IPS-NIHi11 (cell line): ENCODE measurements around the gene CITED1.

Experiments
- DNase-seq: peaks from one replicate; pipeline ENCODE4 v3.0.0; 2012; ENCODE audit warnings: mixed read lengths, low spot score

CITED1 gene

DNA sequence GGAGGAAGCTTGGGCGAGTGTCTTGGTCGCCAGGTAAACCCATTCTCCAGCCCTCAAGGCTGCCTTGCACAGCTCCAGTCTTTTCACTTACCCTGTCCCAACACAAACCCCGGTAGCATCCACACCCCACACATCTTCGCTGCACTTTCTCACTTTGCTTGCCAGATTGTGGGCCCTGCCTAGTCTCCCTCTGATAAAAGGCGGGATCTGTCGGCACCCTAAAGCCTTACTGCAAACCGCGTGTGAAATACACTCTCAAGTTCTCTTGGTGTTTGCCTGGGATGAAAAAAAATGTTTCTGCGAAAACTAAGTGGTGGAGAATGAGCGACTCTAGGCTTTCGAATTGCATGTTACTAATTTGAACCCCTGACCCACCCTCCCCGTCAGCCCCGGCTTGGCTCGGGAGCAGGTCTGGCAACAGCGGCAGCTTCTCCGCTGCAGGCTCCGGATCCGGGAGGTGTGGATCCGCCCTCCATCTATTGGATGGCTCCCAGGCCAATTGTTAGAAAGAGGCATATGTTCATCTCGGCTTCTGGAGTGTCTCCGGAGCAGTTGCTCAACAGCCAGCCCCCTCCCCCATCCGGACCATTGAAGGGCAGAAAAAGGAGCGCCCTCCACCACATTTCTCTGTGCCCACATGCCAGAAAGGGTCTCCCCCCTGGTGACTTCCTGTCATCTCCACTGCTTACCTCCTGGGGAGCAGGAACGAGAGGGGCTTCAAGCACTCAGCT, 3.0 kb upstream of the CITED1 start:
- DNase-seq: peak; percentile 61

DNA sequence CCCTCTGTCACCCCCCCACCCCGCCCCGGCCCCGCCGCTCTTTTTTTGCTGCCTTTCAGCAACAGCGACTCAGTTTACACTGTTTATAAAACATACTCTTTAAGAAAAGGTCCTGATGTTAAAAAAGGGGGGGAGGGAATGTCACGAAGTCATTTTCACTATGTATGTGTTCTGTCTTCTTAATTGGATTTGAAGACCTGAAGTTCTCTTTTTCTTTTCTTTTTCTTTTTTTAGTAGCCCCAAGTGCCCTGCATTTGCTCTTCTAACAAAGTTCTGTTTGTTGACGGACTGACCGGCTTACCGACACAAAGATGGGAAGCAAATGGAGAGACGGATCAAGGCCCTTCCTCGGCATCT, 2.5 kb upstream of the CITED1 start:
- DNase-seq: no peak

DNA sequence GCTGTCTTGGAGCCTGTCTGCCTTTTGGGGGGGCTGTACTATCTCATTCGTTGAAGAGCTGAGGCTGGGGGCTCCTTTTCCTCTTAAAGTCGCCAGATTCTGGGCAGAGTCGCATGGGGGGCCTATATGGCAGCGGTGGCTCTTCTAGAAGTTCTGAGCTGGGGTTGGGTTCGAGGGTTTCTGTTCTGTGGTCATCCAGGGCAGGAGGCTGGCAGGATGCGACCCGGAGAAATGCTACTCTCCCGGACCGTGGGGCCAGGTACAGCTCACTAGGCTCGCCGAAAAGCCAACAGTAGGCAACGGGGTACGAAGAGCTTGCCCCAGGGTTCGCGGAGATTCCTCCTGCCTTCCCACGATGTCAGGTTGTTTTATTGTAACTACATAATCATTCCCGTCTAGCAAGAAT, 1.9 kb upstream of the CITED1 start:
- DNase-seq: no peak

DNA sequence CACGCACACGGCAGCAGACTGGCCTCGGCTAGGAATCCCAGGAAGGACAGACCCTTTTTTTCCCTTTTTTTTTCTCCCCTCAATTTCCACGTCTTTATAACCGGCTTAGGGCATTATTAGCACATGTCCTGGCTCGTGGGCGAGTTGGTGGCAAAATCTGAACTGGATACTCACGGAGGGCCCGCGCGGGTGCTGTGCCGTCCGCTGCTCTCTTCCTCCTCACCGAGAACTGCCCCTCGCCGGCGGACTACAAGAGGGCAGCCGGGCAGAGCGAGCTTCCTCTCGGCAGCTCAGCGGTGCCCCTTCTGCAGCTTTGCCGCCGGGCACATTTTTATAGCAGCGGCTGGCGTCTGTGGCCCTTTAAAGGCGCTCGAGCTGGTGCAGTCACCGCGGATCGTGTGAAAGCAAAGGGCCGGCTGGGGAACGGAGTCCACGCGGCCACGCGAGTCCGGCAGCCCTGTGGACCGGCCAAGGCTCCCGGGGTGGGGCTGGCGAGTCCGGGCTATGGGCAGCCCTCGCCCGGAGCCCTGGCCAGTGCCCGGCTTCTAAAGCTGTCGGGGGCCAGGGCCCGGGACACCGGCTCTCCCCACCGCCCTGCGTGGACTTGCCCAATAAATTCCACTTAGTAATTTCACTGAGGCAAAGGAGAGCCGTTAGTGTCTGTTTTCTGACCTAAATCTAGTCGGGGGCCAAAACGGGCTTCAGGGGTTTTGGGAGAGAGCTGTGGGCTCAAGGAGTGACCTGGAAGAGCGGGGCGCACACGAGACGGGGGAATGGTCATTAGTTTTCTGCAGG, 1.3 kb upstream of the CITED1 start:
- peak; percentile 55 for DNase-seq

DNA sequence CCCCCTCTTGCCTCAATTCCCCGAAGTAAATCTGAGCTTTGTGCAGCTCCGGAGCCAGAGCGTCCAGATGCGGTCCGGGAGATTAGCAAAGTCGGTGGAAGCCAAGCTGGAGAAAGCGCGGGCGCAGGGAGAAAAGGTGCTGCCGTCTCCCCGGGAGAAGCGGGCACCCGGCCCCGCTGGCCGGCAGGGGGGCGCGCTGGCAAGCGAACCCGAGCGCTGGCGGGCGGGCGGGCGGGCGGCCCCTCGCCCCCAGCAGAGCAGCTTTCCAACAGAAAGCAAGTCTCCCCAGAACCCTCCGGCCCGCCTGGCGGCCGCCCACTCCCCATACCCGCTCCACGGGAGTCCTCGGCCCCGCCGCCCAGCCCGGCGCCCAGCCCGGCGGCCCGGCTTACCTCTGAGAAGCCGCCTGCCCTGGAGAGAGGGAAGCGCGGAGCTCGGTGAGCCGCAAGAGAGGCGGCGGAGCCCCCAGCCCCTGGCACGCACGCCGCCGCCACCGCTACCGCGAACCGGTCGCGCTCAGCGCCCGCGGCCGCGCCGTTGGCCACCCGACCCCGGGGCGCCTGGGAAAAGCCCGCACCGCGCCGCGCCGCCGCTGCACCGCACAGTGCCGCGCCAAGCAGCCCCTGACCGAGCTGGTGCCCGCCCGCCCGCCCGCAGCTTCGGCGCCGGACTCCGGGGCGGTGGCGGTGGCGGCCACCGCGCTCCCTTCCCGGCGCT, 529 bp upstream of the CITED1 start:
- no peak for DNase-seq

DNA sequence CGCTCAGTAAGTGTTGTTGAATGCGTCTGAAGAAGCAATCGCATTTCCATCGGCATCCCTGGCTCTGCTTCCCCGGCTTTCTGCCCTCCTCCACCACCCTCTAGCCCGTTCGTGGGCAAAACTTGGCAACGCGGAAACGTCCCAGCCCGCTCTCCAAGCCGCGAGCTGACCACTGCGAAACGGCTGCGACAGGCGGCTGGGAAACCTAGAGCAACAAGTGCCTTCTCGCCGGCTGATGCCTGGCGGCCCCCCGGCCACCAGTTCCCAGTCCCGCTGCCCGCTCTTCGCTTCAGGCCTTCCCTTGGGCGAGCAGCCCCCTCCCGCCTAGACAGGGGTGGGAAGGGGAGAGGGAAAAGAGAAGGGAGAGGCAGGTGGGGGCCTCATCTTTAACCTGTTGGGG, 837 bp downstream of the CITED1 start:
- no peak for DNase-seq

DNA sequence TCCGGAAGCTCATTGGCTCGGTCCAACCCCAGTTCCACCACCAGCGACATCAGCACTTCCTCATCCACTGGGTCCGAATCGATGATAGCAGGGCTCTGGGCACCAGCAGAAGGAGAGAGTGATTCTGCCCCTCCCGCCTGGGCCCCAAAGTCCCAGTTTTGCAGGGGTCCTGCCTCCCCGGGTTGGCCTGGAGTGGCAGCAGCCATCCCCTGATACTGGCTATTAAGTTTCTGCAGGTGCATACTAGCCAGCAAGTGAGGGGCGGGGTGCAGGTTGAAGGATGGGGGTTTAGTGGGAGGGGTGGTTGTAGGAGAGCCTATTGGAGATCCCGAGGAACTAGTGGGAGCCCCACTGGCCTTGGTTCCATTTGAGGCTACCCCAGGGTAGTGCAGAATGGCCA, 3.9 kb downstream of the CITED1 start:
- DNase-seq: no peak

DNA sequence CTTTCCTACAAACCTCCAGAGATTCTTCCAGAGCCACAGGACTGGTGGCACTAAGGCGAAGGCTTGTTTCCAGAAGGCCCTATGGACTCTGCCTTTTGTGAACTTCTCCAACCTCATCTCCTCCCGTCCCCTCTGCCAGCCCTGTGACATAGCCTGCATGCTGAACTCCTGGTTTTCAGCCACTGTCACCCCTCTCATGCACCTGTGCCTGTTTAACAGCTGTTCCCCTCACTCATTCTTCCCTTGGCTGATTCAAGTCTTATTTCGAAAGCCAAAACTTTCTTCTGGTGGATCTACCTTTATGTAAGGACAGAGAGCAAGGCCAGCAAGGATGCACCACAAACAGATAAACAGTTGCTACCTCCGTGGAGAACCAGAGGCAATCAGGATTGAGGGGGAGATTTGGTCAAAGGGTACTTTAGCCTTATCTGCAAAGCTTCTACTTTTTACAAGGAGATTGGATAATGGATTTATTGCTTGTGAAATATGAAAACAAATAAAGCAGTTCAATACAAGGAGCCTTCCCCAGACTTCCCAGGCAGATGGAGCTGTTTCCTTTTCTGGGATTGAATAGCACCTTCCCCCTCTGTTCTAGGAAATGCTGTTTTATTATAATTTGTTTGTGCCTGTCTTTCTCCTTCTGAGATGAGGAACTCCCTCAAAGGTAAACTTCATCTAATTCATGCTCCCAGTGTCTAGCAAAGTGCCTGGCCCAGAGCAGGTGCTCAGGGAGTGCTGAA, 5.7 kb downstream of the CITED1 start:
- no peak for DNase-seq

DNA sequence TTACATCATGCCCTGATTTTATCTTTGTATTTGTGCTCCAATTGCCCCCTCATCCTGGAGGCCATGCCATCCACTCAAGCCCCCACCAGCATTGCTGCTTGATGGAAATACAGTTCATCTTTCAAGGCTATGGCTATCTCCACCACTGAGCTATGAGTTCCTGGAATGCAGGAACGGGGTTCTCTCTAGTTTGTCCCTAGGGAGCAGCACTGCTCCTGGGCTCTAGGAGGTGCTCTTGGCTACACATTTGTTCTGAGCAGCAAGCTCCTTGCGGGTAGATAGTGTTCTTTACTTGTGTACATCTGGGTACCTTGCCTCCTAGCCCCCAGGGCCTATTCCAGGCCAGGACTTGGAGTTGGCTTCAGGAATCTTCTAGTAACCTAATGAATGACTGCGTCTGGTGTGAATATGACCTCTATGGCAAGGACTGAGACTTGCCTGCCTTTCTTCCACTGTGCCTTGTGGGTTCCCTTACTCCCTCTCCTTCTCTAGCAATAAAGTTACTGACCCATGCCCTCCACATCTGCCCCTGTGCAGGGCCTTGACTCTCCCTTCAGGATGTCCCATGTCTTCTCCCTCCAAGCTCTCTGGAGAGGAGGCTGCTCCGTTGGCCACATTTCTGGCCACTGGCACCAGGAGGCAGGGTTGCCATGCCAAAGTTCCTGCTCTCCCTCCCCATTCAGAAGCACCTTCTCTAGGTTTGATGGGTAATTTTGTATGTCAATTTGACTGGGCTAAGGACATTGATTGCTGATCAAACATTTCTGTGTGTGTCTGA, 7.6 kb downstream of the CITED1 start:
- peak; percentile 47 for DNase-seq

DNA sequence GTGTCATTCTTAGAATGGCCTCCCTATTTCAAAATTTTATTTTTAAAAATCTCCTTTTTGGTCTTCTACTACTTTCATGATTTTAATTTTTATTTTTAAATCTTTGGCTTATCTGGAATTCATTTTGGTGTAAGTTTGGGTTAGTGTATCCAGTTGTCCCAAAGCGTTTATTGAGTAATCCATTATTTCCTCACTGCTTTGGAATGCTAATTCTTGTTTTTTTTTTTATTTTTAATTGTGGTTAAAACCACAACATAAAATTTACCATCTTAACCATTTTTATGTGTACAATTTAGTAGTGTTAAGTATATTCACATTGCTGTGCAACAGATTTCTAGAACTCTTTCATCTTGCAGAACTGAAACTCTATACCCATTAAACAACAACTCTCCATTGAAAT, 8.7 kb downstream of the CITED1 start:
- DNase-seq: no peak

DNA sequence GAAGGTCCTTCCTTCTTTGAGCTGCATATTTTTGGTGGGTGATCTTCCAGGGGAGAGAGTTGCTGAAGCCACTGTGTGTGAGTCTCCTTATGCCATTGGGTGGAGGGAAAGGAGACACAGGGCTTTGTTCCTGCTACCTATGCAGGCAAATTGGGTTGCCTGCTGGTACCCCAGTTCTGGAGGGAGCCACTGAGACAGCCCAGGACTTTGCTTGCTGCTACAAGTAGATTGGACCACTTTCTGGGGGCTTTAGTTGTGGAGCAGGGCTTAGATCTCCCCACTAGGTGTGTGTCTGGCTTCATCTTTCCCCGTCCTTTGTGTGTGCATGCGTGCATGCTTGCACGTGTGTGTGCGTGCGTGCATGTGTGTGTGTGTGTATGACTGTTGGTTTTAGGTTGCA, 10.0 kb downstream of the CITED1 start:
- DNase-seq: no peak

DNA sequence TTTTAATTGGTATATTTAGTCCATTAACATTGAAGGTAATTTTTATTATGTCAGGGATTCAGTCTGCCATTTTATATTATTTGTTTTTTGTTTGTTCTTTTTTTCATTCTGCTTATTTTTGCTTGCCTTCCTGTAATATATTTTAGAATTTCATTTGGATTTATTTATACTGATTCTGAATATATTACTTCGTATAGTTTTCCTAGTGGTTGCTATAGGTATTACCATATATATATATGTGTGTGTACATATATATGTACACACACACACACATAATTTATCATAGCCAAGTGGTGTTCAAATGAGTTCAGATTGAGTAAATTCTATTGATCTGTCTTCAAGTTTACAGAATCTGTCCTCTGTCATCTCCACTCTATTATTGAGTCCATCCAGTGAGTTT, 11.2 kb downstream of the CITED1 start:
- no peak for DNase-seq

DNA sequence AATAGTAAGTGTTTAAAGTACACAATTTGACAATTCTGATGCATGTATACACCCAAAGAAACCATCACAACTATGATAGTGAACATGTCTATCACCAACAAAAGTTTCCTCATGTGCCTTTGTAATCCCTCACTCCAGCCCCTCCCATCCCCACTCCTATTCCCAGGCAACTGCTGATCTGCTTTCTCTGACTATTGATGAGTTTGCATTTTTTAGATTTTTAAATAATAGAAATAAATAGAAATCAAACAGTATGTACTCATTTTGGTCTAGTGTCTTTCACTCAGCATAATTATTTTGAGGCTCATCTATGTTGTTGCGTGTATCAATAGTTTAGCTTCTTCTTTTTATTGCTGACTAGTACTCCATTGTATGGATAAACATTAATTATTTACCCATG, 23.4 kb downstream of the CITED1 start:
- DNase-seq: no peak

DNA sequence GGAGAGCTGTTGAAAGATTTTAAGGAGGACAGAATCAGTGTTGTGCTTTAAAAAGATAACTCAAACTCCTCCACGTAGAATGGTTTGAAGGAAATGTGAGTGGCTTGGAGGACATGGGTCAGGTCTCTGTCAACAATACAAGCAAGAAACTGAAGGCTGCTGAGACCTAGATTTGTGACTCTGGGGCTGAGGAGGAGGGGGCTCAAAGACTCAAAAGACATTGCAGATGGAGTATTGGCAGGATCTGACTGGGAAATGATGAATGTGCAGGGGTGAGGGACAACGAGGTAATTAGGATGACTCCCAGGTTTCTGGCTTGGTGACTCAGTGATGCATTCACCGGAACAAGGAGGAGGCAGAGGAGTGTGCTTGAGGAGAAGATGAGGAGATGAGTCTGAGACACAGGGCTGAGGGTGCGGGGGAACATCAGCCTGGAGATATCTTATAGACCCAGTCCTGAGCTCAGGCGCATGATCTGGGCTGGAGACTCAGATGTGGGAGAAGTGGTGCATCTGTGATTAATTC, 25.3 kb downstream of the CITED1 start:
- DNase-seq: no peak

DNA sequence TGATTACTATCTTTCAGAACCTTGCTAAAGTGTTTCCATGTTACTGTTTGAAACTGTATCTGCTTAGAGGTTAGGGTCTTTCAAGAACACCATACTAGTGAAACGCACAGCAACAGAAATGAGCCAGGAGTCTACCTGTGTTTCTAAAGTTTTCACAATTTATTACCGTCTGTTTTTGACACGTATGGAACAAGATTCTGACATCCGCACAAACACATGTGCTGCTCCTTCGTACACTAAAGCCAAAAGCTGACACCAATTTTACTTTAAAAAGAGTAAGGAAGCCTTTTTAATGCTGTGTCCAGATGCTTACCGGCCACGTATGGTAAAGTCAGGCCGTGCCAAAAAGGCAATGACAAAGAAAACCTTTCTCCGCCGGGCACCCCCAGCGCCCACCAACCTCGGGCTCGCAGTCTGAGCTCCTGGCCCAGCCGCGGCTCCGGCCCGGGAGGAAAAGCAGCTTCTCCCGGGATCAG, 29.2 kb downstream of the CITED1 start:
- no peak for DNase-seq

DNA sequence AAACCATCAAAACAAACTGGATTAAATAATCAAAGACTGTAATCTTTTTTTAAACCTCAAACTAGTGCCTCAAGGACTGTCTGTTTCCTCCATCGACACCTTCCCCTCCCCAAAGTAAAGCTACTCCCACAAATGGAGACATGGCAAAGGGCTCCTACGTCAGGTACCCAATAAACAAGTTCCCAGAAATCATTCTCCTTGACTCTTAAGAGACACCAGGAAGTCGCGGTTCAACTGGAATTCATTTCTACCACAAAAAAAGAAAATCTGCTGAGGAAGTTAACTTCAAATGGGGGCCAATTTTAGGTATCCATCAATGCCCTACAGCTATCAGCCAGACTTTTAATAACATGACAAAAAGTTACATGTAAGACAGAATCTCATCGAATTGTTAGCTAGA, 31.2 kb downstream of the CITED1 start:
- no peak for DNase-seq

DNA sequence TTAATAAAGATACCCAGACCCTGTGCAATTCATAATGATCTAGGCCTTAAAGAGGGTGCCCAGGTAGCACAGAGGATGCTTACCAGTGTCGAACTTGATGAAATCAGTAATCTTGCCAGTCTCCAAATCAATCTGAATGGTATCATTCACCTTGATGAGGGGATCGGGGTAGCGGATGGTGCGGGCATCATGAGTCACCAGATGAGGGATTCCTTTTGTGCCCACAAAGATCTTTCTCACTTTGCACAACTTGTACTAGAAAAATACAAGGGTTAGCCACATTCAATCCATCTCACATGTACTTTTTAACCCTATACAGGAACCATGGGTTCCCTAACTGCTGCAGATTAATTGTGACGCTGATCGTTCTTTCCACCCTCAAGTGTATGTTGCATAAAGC, 32.0 kb downstream of the CITED1 start:
- DNase-seq: no peak

DNA sequence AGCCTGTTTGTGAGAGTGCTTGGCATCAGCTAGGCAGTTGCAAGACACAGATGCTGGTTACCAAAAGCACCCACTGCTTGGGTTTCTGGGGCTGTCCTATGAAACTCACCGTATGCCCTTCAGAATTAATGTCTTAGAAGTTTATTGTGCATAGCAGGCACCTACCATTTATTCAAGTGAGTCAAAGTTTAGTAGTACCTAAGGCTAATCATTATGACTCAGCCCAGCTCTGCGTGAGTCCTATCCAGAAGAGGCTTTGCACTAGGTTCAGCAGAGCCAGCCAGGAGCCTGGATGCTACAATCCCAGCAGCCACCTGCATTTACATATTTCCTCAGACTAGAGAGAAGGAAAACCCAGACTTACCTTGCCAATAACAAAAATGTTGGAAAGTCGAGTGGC, 32.8 kb downstream of the CITED1 start:
- no peak for DNase-seq

DNA sequence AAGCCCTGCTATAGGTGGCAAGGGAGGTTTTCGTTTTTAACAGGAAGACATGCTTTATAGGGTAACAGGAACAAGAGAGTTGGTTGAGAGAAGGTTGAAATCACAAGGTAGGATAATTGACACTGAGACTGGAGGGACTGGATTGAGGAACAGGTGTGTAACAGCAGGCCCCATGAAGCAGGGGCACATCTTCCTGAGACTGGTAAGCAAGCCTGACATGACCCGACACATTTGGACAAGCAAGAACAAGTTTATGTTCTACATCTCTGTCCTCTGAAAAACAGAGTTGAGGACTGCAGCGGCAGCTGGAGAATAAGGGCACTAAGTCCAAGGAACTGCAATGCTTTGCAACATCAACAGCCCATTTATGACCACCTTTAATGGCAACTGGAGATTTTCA, 33.9 kb downstream of the CITED1 start:
- no peak for DNase-seq

DNA sequence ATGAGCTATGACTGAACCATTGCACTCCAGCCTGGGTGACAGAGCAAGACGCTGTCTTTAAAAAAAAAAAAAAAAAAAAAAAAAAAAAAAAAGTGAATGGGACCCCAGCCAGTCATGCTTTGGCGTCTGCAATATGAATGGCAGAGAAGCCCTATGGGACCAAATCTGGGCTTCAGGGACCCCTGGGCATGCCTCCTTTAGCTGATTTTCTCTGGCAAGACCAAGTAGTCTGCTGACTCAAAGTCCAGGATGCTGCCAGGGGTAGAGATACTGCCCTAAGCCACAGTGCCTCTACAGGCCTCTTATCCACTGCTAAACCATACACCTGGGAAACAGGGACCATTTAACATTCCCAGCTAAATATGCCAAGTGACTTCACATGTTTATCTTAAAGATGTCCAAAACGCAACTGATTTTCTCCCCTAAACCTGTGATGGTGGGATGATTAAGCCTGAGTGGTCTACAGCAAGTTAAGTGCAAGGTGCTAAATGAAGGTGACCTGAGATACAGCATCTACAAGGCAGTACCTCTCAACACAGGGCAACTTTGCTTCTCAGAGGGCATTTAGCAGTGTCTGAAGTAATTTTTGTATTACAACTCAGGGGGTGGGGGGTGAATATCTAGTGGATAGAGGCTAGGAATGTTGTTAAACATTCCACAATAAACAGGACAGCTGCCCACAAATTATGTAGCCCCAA, 34.5 kb downstream of the CITED1 start:
- DNase-seq: no peak
